ENCODE data around the gene TERT. TPM values are rescaled to one million over a fixed set of nuclear protein-coding genes. Genes with fewer than 3 reads are reported as not detected.
"Not testable (repeated sequence)": the region's sequence is repeated elsewhere in the genome, so short reads cannot be mapped to it uniquely, and the experiment has no call there.

Gene TERT
- total RNA-seq, 1 experiment from 2014 or later: 6.1 TPM

DNA sequence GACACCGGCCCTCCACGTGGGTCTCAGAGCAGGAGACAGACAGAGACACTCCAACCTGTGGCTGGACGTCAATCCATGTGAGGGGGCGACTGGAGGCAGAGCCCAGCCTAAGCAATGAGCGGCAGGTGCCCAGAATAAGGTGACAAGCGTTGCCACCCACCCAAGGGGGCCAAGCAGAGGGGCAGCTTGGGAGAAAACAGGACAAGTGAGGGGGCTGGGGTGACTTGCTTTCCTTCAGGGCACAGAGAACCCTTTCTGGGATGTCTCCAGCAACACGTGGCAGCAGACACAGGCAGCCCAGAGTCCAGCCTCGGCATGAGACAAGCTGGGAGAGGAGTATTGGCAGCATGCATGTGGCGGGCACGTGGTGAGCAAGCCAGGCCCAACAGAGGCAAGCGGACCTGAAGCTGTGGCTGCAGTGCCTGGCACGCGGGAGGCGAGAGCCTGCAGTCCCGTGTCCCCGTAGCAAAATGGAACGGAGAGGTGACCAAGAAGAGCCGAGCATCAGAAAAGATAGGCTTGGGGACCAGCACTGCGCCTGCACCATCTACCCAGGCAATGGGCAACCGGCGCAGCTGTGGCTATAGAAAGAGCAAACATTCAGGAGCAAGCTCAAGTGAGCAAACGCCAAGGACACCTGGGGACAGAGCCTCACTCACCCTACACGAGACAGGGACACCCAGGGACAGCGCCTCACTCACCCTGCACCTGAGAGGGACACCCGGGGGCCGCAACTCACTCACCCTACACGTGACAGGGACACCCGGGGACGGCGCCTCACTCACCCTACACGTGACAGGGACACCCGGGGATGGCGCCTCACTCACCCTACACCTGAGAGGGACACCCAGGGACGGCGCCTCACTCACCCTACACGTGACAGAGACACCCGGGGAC lies 6.2 kb downstream of the TERT start:
- no peak overlapping the region for H3K27ac Mint-ChIP-seq (ENCODE audit: unreplicated experiment)

DNA sequence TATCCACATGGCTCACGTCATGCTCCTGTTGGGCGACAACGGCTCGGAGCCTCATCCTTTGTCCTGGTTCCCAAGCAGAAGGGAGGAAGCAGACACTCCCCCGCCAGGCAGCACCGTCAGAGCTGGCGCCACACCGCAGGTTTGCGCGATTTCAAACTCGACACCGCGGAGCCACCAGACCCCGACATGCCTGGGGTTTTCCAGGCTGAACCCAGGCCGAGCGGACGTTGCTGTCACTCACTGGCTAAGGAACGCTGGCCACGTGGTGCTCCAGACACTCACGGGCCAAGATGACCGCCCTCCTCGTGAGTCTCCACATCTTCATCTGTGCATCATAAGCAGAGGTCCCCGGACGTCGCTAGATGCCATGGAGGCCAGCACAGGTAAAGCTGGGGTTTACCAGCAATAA lies 9.0 kb downstream of the TERT start:
- ChIA-PET POLR2A (no interaction called here), CTCF (no interaction called here)
- no peaks in the 10 kb centered on the region for H3K27me3 ChIP-seq (replicated peaks; ENCODE audit: control insufficient read depth, insufficient read depth, low read length)
- no peak for DNase-seq
- peaks cover 8% of the 10 kb centered on the region for H3K36me3 Mint-ChIP-seq (ENCODE audit: insufficient read depth, unreplicated experiment)
- H3K4me1 Mint-ChIP-seq (ENCODE audit: low read depth, unreplicated experiment): no peaks in the 10 kb centered on the region
- H3K4me3 Mint-ChIP-seq (ENCODE audit: unreplicated experiment): no peak overlapping the region
- H3K9me3 Mint-ChIP-seq (ENCODE audit: unreplicated experiment): peaks cover 11% of the 10 kb centered on the region
- H3K27ac Mint-ChIP-seq (ENCODE audit: unreplicated experiment): no peak overlapping the region
- no TSS peak for BruUV-seq (replicated peaks)
- H3K9me3 ChIP-seq: no peaks in the 10 kb centered on the region
- TF ChIP-seq CTCF (IDR thresholded peaks at IDR 0.05; ENCODE audit: insufficient read depth in 1 of 2, low read depth in 1 of 2, low read length in 1 of 2, severe bottlenecking in 1 of 2, unreplicated experiment in 1 of 2): no peak
- intact Hi-C loops (cut with micrococcal nuclease; ENCODE audit: unreplicated experiment): no loop called here
- H3K27me3 Mint-ChIP-seq (ENCODE audit: insufficient read depth, unreplicated experiment): no peaks in the 10 kb centered on the region
- no peaks in the 10 kb centered on the region for H3K36me3 ChIP-seq (ENCODE audit: control insufficient read depth, insufficient read depth, low read length)
- no peak overlapping the region for H3K4me3 ChIP-seq (ENCODE audit: low read depth, low read length)
- no peaks in the 10 kb centered on the region for H3K4me1 ChIP-seq

More for the DNA sequence above, 6.2 kb downstream of the TERT start:
- H3K9me3 Mint-ChIP-seq (ENCODE audit: unreplicated experiment): peaks cover 11% of the 10 kb centered on the region
- no peak overlapping the region for H3K4me3 Mint-ChIP-seq (ENCODE audit: unreplicated experiment)
- H3K4me1 Mint-ChIP-seq (ENCODE audit: low read depth, unreplicated experiment): no peaks in the 10 kb centered on the region
- H3K4me3 ChIP-seq (ENCODE audit: low read depth, low read length): no peak overlapping the region
- POLR2A ChIA-PET: no interaction called here
- H3K27me3 Mint-ChIP-seq (ENCODE audit: insufficient read depth, unreplicated experiment): no peaks in the 10 kb centered on the region
- no peaks in the 10 kb centered on the region for H3K4me1 ChIP-seq
- no peaks in the 10 kb centered on the region for H3K36me3 ChIP-seq (ENCODE audit: control insufficient read depth, insufficient read depth, low read length)
- BruUV-seq (replicated peaks): no TSS peak
- TF ChIP-seq CTCF (IDR thresholded peaks at IDR 0.05; ENCODE audit: insufficient read depth in 1 of 2, low read depth in 1 of 2, low read length in 1 of 2, severe bottlenecking in 1 of 2, unreplicated experiment in 1 of 2): no peak
- peaks cover 8% of the 10 kb centered on the region for H3K36me3 Mint-ChIP-seq (ENCODE audit: insufficient read depth, unreplicated experiment)
- no peak for DNase-seq
- no peaks in the 10 kb centered on the region for H3K27me3 ChIP-seq (replicated peaks; ENCODE audit: control insufficient read depth, insufficient read depth, low read length)
- H3K9me3 ChIP-seq: no peaks in the 10 kb centered on the region
- intact Hi-C loops (cut with micrococcal nuclease; ENCODE audit: unreplicated experiment): no loop called here
- CTCF ChIA-PET: no interaction called here

GRCh38 chr5:1285141-1285540 lies 9.7 kb downstream of the TERT start:
- H3K4me1 Mint-ChIP-seq (ENCODE audit: low read depth, unreplicated experiment): no peaks in the 10 kb centered on the region
- DNase-seq: no peak
- no peak for TF ChIP-seq CTCF (IDR thresholded peaks at IDR 0.05; ENCODE audit: insufficient read depth in 1 of 2, low read depth in 1 of 2, low read length in 1 of 2, severe bottlenecking in 1 of 2, unreplicated experiment in 1 of 2)
- H3K9me3 Mint-ChIP-seq (ENCODE audit: unreplicated experiment): peaks cover 11% of the 10 kb centered on the region
- intact Hi-C loops (cut with micrococcal nuclease; ENCODE audit: unreplicated experiment): no loop called here
- ChIA-PET POLR2A (no interaction called here), CTCF (no interaction called here)
- peaks cover 8% of the 10 kb centered on the region for H3K36me3 Mint-ChIP-seq (ENCODE audit: insufficient read depth, unreplicated experiment)
- Histone ChIP-seq H3K4me3 (ENCODE audit: low read depth, low read length) (no peak overlapping the region), H3K27me3 (replicated peaks; ENCODE audit: control insufficient read depth, insufficient read depth, low read length) (no peaks in the 10 kb centered on the region), H3K9me3 (no peaks in the 10 kb centered on the region), H3K4me1 (no peaks in the 10 kb centered on the region), H3K36me3 (ENCODE audit: control insufficient read depth, insufficient read depth, low read length) (no peaks in the 10 kb centered on the region)
- H3K4me3 Mint-ChIP-seq (ENCODE audit: unreplicated experiment): no peak overlapping the region
- H3K27me3 Mint-ChIP-seq (ENCODE audit: insufficient read depth, unreplicated experiment): no peaks in the 10 kb centered on the region
- no TSS peak for BruUV-seq (replicated peaks)
- no peak overlapping the region for H3K27ac Mint-ChIP-seq (ENCODE audit: unreplicated experiment)

DNA sequence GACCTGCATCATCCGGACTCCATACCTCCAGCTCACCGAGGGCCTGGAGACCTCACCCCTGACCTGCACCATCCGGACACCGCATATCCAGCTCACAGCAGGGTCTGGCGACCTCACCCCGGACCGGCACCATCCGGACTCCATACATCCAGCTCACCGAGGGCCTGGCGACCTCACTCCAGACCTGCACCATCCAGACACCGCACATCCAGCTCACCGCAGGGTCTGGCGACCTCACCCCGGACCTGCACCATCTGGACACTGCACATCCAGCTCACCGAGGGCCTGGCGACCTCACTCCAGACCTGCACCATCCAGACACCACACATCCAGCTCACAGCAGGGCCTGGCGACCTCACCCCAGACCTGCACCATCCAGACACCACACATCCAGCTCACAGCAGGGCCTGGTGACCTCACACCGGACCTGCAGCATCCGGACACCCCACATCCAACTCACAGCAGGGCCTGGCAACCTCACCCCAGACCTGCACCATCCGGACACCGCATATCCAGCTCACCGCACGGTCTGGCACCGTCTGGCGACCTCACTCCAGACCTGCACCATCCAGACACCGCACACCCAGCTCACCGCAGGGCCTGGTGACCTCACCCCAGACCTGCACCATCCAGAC lies 10.4 kb downstream of the TERT start:
- CTCF ChIA-PET; DNase-seq; intact Hi-C loops (cut with micrococcal nuclease; ENCODE audit: unreplicated experiment); POLR2A ChIA-PET; H3K36me3 Mint-ChIP-seq (ENCODE audit: insufficient read depth, unreplicated experiment); H3K27me3 ChIP-seq (replicated peaks; ENCODE audit: control insufficient read depth, insufficient read depth, low read length); H3K4me3 Mint-ChIP-seq (ENCODE audit: unreplicated experiment); BruUV-seq (replicated peaks); H3K27me3 Mint-ChIP-seq (ENCODE audit: insufficient read depth, unreplicated experiment); H3K4me1 ChIP-seq; H3K4me1 Mint-ChIP-seq (ENCODE audit: low read depth, unreplicated experiment); H3K36me3 ChIP-seq (ENCODE audit: control insufficient read depth, insufficient read depth, low read length); H3K4me3 ChIP-seq (ENCODE audit: low read depth, low read length); H3K27ac Mint-ChIP-seq (ENCODE audit: unreplicated experiment); H3K9me3 ChIP-seq: not testable (repeated sequence)
- peaks cover 11% of the 10 kb centered on the region for H3K9me3 Mint-ChIP-seq (ENCODE audit: unreplicated experiment)

DNA sequence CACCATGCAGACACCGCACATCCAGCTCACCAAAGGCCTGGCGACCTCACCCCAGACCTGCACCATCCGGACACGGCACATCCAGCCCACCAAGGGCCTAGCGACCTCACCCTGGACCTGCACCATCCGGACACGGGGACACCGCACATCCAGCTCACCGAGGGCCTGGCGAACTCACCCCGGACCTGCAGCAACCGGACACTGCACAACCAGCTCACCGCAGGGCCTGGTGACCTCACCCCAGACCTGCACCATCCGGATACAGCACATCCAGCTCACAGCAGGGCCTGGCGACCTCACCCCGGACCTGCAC lies 11.2 kb downstream of the TERT start:
- H3K4me3 Mint-ChIP-seq (ENCODE audit: unreplicated experiment); DNase-seq; H3K27me3 Mint-ChIP-seq (ENCODE audit: insufficient read depth, unreplicated experiment); BruUV-seq (replicated peaks); H3K36me3 ChIP-seq (ENCODE audit: control insufficient read depth, insufficient read depth, low read length); H3K9me3 ChIP-seq; intact Hi-C loops (cut with micrococcal nuclease; ENCODE audit: unreplicated experiment); H3K27ac Mint-ChIP-seq (ENCODE audit: unreplicated experiment); H3K36me3 Mint-ChIP-seq (ENCODE audit: insufficient read depth, unreplicated experiment); POLR2A ChIA-PET; H3K4me1 ChIP-seq; H3K4me1 Mint-ChIP-seq (ENCODE audit: low read depth, unreplicated experiment); H3K27me3 ChIP-seq (replicated peaks; ENCODE audit: control insufficient read depth, insufficient read depth, low read length); H3K4me3 ChIP-seq (ENCODE audit: low read depth, low read length); CTCF ChIA-PET: not testable (repeated sequence)
- H3K9me3 Mint-ChIP-seq (ENCODE audit: unreplicated experiment): peaks cover 10% of the 10 kb centered on the region

Data from Caco-2 (cell line).